OCI-LY3 (cell line): Measurements from ENCODE around the gene AGBL5.

Experiments
- EZH2phosphoT487 ChIP-seq: fragments of 200-600 bp; shearing (Covaris generic); IDR thresholded peaks from 2 replicates; pipeline ENCODE4 v1.6.1; 2018; ENCODE audit warnings: antibody characterized with exemption, mixed run types, low read depth
- TF ChIP-seq, protein P1 (sequence below): fragments of 200-600, 300-600 bp; sonication (generic); IDR thresholded peaks from 2 replicates; pipeline ENCODE4 v1.5.1; 2014; ENCODE audit warnings: antibody characterized with exemption, low read length, low read depth

GRCh38 chr2:27095745-27096651, 44.5 kb downstream of the AGBL5 start:
- TF ChIP-seq, protein P1, sequence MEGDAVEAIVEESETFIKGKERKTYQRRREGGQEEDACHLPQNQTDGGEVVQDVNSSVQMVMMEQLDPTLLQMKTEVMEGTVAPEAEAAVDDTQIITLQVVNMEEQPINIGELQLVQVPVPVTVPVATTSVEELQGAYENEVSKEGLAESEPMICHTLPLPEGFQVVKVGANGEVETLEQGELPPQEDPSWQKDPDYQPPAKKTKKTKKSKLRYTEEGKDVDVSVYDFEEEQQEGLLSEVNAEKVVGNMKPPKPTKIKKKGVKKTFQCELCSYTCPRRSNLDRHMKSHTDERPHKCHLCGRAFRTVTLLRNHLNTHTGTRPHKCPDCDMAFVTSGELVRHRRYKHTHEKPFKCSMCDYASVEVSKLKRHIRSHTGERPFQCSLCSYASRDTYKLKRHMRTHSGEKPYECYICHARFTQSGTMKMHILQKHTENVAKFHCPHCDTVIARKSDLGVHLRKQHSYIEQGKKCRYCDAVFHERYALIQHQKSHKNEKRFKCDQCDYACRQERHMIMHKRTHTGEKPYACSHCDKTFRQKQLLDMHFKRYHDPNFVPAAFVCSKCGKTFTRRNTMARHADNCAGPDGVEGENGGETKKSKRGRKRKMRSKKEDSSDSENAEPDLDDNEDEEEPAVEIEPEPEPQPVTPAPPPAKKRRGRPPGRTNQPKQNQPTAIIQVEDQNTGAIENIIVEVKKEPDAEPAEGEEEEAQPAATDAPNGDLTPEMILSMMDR: no peak
- TF ChIP-seq EZH2phosphoT487: no peak
